ENCODE measurements around the gene TRAPPC12. TPM values are rescaled to one million over a fixed set of nuclear protein-coding genes. Genes with fewer than 3 reads are reported as not detected.

TRAPPC12 gene
- total RNA-seq, 2 experiments from 2014 or later = 49.8 to 64.0 TPM

DNA sequence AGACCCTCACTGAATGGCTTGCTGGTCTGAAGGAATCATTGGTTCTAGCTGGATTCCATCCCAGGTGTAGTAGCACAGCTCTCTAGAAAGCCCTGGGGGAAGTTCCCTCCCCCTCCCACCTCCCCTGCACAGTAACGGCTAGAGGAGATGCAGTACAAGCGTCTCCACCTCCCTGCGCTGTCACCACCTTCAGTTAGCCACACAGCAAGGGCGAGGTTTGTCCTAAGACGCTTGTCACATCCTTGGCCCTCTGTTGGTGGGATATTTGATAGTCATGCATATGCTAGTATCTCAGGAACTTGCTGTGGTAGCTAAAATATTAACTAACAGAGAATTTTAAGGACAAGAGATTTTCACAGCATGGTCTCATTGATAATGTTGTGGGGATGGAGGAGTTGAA is 19.4 kb downstream of the TRAPPC12 start:
- Histone ChIP-seq H3K36me3 (ENCODE audit: insufficient read depth, low read length) (peaks cover 60% of the 10 kb centered on the region), H3K27ac (ENCODE audit: low read depth in 1 of 2, low read length in 2 of 2) (no peak overlapping the region), H3K27me3 (ENCODE audit: control insufficient read depth in 1 of 2, insufficient read depth in 2 of 2, low read length in 2 of 2) (no peaks in the 10 kb centered on the region), H3K9me3 (ENCODE audit: control insufficient read depth in 1 of 2, insufficient read depth in 1 of 2, low read length in 2 of 2) (peaks cover 19 to 20% of the 10 kb centered on the region in 2 experiments), H3K4me3 (ENCODE audit: low read length) (no peak overlapping the region), H3K4me1 (ENCODE audit: insufficient read depth, low read length) (peaks cover 4% of the 10 kb centered on the region)
- POLR2A ChIA-PET = no interaction called here
- Mint-ChIP-seq H3K27ac (no peak overlapping the region), H3K4me3 (no peak overlapping the region), H3K9me3 (peaks cover 9% of the 10 kb centered on the region), H3K27me3 (no peaks in the 10 kb centered on the region), H3K36me3 (ENCODE audit: low read depth) (peaks cover 93% of the 10 kb centered on the region), H3K4me1 (ENCODE audit: low read depth) (peaks cover 21% of the 10 kb centered on the region)
- CTCF ChIA-PET = no interaction called here
- ATAC-seq (ENCODE audit: poor library complexity) = no peak
- intact Hi-C loops (cut with DNase I, micrococcal nuclease) = no loop called here
- DNase-seq = no peak
- TF ChIP-seq, protein P1, sequence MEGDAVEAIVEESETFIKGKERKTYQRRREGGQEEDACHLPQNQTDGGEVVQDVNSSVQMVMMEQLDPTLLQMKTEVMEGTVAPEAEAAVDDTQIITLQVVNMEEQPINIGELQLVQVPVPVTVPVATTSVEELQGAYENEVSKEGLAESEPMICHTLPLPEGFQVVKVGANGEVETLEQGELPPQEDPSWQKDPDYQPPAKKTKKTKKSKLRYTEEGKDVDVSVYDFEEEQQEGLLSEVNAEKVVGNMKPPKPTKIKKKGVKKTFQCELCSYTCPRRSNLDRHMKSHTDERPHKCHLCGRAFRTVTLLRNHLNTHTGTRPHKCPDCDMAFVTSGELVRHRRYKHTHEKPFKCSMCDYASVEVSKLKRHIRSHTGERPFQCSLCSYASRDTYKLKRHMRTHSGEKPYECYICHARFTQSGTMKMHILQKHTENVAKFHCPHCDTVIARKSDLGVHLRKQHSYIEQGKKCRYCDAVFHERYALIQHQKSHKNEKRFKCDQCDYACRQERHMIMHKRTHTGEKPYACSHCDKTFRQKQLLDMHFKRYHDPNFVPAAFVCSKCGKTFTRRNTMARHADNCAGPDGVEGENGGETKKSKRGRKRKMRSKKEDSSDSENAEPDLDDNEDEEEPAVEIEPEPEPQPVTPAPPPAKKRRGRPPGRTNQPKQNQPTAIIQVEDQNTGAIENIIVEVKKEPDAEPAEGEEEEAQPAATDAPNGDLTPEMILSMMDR (IDR thresholded peaks at IDR 0.05) = no peak

GRCh38 chr2:3399381-3399780 is 19.9 kb downstream of the TRAPPC12 start:
- no peak for ATAC-seq (ENCODE audit: poor library complexity)
- Mint-ChIP-seq H3K4me3 (no peak overlapping the region), H3K27me3 (no peaks in the 10 kb centered on the region), H3K4me1 (ENCODE audit: low read depth) (peaks cover 26% of the 10 kb centered on the region), H3K9me3 (peaks cover 9% of the 10 kb centered on the region), H3K36me3 (ENCODE audit: low read depth) (peaks cover 93% of the 10 kb centered on the region), H3K27ac (no peak overlapping the region)
- H3K27me3 ChIP-seq (ENCODE audit: control insufficient read depth in 1 of 2, insufficient read depth in 2 of 2, low read length in 2 of 2) = no peaks in the 10 kb centered on the region
- no peak overlapping the region for H3K27ac ChIP-seq (ENCODE audit: low read depth in 1 of 2, low read length in 2 of 2)
- peaks cover 4% of the 10 kb centered on the region for H3K4me1 ChIP-seq (ENCODE audit: insufficient read depth, low read length)
- peaks cover 62% of the 10 kb centered on the region for H3K36me3 ChIP-seq (ENCODE audit: insufficient read depth, low read length)
- TF ChIP-seq, protein P1 (IDR thresholded peaks at IDR 0.05) = no peak
- peaks cover 19 to 20% of the 10 kb centered on the region in 2 experiments for H3K9me3 ChIP-seq (ENCODE audit: control insufficient read depth in 1 of 2, insufficient read depth in 1 of 2, low read length in 2 of 2)
- ChIA-PET POLR2A (no interaction called here), CTCF (no interaction called here)
- intact Hi-C loops (cut with DNase I, micrococcal nuclease) = no loop called here
- DNase-seq = no peak
- H3K4me3 ChIP-seq (ENCODE audit: low read length) = no peak overlapping the region

DNA sequence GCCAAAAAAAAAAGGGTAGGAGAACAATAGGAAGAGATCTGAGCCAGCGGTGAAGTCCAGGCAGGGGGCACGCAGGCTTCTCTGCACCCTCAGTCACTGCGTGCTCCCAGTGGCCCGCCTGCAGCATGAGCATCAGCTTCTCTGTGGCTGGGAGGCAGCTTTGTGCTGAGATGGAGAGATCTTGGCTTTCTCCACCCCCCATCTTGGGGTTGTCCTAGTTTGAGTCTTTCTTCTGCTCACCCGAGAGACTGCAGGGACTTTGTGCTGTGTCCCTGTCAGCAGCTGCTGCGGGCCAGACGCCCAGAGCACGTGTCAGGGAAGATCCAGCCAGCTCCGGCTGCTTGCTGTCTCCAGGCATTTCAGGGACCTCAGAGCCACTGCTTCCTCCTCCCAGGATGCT is 20.3 kb downstream of the TRAPPC12 start:
- H3K36me3 ChIP-seq (ENCODE audit: insufficient read depth, low read length) = peaks cover 66% of the 10 kb centered on the region

More for the DNA sequence above, 20.3 kb downstream of the TRAPPC12 start:
- Mint-ChIP-seq H3K4me1 (ENCODE audit: low read depth) (peaks cover 27% of the 10 kb centered on the region), H3K36me3 (ENCODE audit: low read depth) (peaks cover 93% of the 10 kb centered on the region), H3K4me3 (no peak overlapping the region), H3K27me3 (no peaks in the 10 kb centered on the region), H3K27ac (no peak overlapping the region), H3K9me3 (peaks cover 8% of the 10 kb centered on the region)
- DNase-seq = no peak
- H3K27me3 ChIP-seq (ENCODE audit: control insufficient read depth in 1 of 2, insufficient read depth in 2 of 2, low read length in 2 of 2) = no peaks in the 10 kb centered on the region
- TF ChIP-seq, protein P1 (IDR thresholded peaks at IDR 0.05) = no peak
- no peak overlapping the region for H3K27ac ChIP-seq (ENCODE audit: low read depth in 1 of 2, low read length in 2 of 2)
- no peak overlapping the region for H3K4me3 ChIP-seq (ENCODE audit: low read length)
- intact Hi-C loops (cut with DNase I, micrococcal nuclease) = no loop called here
- CTCF ChIA-PET = no interaction called here
- POLR2A ChIA-PET = no interaction called here
- H3K9me3 ChIP-seq (ENCODE audit: control insufficient read depth in 1 of 2, insufficient read depth in 1 of 2, low read length in 2 of 2) = peaks cover 19 to 20% of the 10 kb centered on the region in 2 experiments
- H3K4me1 ChIP-seq (ENCODE audit: insufficient read depth, low read length) = peaks cover 4% of the 10 kb centered on the region
- ATAC-seq (ENCODE audit: poor library complexity) = no peak

Measured in CD4-positive, alpha-beta T cell (primary cell).